Activated gamma-delta T cell (primary cell): ENCODE measurements around the gene DYNC2H1.

Experiments
- DNase-seq: peaks from one replicate; lab custom pipeline; 2025; lab: John Stamatoyannopoulos, UW

The DYNC2H1 gene

DNA sequence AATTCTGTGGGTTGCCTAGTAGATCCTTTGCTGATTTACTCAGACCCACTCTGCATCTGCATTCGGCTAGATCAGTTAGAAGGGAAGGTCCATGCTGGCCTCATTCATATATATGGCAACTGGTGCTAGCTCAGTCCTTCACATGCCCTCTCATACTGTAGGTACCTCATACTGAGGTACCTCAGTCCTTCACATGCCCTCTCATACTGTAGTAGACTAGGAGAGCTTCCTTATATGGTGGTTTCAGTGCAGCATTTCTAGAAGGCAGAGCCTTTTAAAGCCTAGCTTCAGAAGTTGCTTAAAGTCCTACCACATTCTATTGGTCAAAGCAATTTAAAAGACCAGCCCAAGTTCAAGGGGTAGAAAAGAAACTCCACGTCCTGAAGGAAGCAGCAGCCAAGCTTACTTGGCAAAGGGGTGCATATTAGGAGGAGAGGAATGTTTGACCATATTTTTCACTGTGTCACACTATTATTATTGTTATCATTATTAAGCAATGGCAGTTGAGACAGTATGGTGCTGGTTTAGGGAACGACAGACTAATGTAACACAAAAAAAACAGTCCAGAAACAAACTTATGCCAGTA, 356.4 kb downstream of the DYNC2H1 start:
- DNase-seq = no peak

DNA sequence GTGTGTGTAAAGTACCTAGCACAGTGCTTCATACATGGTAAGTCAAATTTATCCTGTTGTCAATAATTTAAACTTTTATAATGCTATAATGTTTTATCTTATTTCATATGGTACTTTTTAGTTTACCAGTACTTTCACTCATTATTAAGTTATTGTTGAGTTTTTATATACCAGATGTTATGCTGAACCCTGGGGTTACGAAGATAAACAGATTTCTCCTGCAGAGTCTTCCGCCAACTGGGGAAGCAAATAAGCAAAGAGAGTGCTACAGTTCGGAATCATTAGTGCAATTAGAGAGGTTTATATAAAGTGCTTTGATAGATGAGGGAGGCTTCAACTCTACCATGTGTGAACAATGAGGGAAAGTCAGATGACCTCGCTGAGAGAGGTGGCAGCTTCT, 362.3 kb downstream of the DYNC2H1 start:
- no peak for DNase-seq

- DNase-seq = no peak
Observed at GRCh38 chr11:103476874-103477273, 367.6 kb downstream of the DYNC2H1 start.

DNA sequence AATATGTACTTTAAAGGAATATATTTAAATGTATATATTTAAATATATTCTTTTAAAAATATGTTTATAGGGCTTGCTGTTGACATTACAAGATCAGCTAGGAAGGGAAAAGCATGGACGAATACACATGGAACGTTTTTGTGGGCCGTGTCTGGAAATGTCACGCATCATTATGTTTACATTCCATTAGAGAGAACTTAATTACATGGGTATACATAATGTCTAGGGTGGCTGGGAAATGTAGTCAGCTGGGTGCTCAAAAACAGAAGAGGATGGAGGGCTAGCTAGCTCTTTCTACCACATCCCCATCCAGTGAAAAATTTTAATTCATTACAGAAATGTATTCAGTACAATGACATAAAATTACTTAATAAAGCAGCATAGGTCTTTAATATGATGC, 371.2 kb downstream of the DYNC2H1 start:
- no peak for DNase-seq

- no peak for DNase-seq
Observed at GRCh38 chr11:103483996-103484395, 374.8 kb downstream of the DYNC2H1 start.

GRCh38 chr11:103484545-103484944, 375.3 kb downstream of the DYNC2H1 start:
- DNase-seq = no peak

GRCh38 chr11:103486604-103487003, 377.4 kb downstream of the DYNC2H1 start:
- no peak for DNase-seq

GRCh38 chr11:103487113-103487512, 377.9 kb downstream of the DYNC2H1 start:
- DNase-seq = no peak

- no peak for DNase-seq
Observed at GRCh38 chr11:103488031-103488461, 378.8 kb downstream of the DYNC2H1 start.

GRCh38 chr11:103488579-103488978, 379.4 kb downstream of the DYNC2H1 start:
- no peak for DNase-seq

DNA sequence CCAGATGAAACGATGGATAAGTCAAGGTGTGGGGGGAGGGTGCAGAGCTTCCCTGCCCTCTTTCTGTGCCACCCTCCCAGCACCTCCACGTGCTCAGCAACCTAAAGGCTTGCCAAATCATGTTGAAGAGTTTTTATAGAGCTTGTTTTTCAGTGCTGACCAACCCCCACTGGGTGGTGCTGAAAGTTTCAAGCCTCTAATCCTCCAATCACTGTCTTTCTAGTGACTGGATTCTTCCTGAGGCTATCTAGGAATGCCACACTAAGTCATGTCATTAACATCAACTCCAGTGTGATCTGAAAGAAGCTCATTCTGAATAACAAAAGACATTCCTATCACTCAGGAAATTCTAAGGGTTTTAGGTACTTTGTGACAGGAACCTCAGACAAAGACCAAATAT, 382.6 kb downstream of the DYNC2H1 start:
- DNase-seq = no peak

GRCh38 chr11:103494491-103494890, 385.3 kb downstream of the DYNC2H1 start:
- no peak for DNase-seq

DNA sequence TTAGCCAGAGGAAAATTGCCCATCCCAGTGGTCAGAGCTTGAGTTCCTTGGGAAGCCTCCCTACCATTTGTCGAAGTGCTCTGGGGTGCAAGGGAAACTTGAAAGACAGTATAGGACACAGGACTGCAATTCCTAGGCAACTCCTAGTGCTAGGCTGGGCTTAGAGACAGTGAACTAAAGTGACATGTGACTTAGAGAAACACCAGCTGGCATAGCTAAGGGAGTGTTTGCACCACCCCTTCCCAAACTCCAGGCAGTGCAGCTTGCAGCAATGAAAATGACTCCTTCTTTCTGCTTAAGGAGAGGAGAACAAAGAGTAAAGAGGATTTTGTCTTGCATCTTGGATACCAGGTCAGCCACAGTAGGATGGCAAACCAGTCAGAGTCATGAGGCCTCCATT, 388.0 kb downstream of the DYNC2H1 start:
- no peak for DNase-seq

DNA sequence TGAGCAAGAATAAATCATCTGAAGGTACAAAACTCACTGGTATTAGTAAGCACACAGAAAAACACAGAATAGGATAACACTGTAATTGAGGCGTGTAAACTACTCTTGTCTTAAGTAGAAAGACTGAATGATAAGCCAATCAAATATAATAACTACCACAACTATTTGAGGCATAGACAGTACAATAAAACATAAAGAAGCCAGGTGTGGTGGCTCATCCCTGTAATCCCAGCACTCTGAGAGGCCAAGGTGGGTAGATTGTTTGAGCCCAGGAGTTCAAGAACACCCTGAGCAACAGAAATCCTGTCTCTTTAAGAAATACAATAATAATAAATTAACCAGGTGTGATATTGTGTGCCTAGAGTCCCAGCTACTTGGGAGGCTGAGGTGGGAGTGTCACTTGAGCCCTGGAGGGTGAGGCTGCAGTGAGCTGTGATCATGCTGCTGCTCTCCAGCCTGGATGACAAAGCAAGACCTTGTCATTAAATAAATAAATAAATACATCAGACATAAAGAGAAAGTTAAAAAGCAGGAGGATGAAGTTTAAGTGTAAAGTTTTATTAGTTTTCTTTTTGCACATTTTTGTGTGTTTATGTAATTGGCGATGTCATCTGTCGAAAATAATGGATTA, 390.6 kb downstream of the DYNC2H1 start:
- no peak for DNase-seq

- no peak for DNase-seq
Observed at GRCh38 chr11:103515283-103515682, 406.1 kb downstream of the DYNC2H1 start.

DNA sequence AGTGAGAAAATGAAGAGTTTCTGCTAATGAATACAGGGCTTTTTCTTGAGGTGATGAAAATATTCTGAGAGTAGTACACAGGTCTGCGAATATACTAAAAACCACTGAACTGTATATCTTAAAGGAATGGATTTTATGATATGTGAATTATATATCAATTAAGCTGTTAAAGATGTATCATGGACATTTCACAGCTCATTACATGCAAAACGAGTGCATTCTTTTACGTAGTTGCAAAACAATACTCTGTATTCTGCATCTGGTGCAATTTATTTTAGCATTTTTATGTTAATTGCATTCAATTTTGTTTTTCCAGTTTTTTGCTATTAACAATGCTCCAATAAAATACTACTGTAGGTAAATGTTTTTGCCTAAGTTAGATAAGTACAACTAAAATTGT, 411.6 kb downstream of the DYNC2H1 start:
- DNase-seq = no peak

GRCh38 chr11:103525069-103525468, 415.8 kb downstream of the DYNC2H1 start:
- no peak for DNase-seq

DNA sequence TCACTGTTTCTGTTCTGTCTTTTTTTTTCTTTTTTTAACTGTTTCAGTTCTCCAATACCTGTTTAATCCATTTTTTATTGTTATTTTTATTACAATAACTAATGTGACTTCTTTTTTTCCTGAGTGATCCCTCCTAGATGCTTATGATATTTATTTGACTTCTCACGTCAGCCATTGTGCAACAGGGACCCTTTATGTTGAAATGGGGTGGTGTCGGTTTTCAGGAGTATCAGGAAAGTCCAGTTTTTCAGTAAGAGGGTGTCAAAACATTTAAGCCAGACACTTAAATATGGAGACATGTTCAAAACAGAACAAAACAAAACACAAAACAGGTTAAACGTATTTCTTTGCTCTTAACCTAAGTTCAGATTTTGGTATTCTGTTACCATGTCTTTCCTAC, 418.8 kb downstream of the DYNC2H1 start:
- DNase-seq = no peak

DNA sequence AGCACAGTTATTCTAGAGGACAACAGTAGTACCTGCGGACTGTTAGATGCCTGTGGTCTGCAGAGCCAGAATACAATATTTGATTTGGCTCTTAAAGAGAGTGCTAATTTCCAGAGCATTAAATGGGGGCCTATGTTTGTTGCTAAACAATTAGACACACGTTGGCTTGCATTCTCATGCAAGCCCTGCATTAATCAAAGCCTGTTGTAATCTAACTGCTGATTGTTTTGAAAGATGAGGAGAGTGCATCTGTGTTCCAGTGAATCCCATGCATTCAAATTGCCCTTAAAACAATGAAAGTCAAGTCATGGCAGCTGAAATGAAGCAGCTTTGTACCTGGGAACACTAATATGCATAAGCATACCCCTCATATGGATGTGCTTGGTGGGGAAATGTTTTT, 419.4 kb downstream of the DYNC2H1 start:
- no peak for DNase-seq

DNA sequence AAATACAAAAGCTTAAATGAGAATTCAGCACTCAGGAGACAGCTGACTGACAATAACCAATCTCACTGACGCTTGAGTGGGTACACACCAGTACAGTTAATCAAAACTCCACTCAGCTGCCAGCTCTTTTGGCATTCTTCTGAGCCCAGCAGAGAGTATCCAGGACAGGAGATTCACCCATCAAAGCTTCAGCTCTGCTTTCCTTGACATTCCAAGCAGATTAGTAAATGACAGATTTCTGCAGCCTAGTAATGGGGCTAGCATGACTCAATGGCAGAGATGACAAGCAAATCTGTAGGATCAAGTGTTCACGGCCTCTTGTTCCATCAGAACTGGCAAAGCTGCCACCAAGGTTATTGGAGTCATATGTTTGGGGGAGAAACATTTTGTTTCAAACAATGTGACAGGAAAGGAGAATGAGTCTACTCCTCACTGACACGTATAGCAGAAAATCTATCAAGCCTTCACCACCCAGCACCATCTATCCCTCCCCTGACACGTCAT, 420.0 kb downstream of the DYNC2H1 start:
- DNase-seq = no peak
